PC-9 (cell line): ENCODE measurements around the gene C17orf100. TPM values are rescaled to one million over a fixed set of nuclear protein-coding genes. Genes with fewer than 3 reads are reported as not detected.

Experiments
- BruUV-seq: library from RNA; stranded (reverse); fragments of 400-500 nt; replicated peaks from 2 replicates; lab custom pipeline; 2021; lab: Mats Ljungman, UMichigan
- CTCF ChIA-PET: fragments of 300-600 bp; sonication (Branson Sonifier 250); formaldehyde crosslinking; loops from one replicate; lab custom pipeline; 2022; ENCODE audit warnings: antibody characterized with exemption; lab: Charles Lee
- POLR2A ChIA-PET: fragments of 300-600 bp; sonication (Branson Sonifier 250); formaldehyde crosslinking; loops from one replicate; lab custom pipeline; 2022; ENCODE audit warnings: antibody characterized with exemption; ENCODE audit not compliant: unreplicated experiment; lab: Charles Lee
- DNase-seq, 2 experiments: peaks; one replicate each; pipeline versions ENCODE4 v3.0.0 to v3.0.0-alpha.2; 2015 to 2022; ENCODE audit warnings: mixed read lengths in 1 of 2
- H2AFZ ChIP-seq: fragments of 200-600 bp; sonication (generic); 2 replicates; pipeline ENCODE4 v1.8.1; 2017; ENCODE audit warnings: antibody characterized with exemption
- H3F3A ChIP-seq: fragments of 200-600 bp; sonication (generic); 2 replicates; pipeline ENCODE4 v1.8.1; 2017; ENCODE audit warnings: antibody characterized with exemption, mild to moderate bottlenecking, low read depth; ENCODE audit not compliant: insufficient read depth
- H3K27ac ChIP-seq: fragments of 200-600 bp; sonication (generic); 2 replicates; pipeline ENCODE4 v1.6.1; 2016; ENCODE audit warnings: mixed run types
- H3K27me3 ChIP-seq: fragments of 200-600 bp; sonication (generic); 2 replicates; pipeline ENCODE4 v1.6.1; 2016; ENCODE audit warnings: low read depth, mixed run types; ENCODE audit not compliant: insufficient read depth
- H3K36me3 ChIP-seq: fragments of 200-600 bp; sonication (generic); 2 replicates; pipeline ENCODE4 v1.6.1; 2016; ENCODE audit warnings: low read depth, mixed run types
- H3K4me1 ChIP-seq: fragments of 200-600 bp; sonication (generic); replicated peaks from 2 replicates; pipeline ENCODE4 v1.6.1; 2016; ENCODE audit warnings: mixed run types; ENCODE audit not compliant: insufficient read depth
- H3K4me2 ChIP-seq: fragments of 200-600 bp; sonication (generic); 2 replicates; pipeline ENCODE4 v1.6.1; 2017; ENCODE audit warnings: mixed run types
- H3K4me3 ChIP-seq: fragments of 200-600 bp; sonication (generic); 2 replicates; pipeline ENCODE4 v1.6.1; 2016; ENCODE audit warnings: mixed run types
- H3K79me2 ChIP-seq: fragments of 200-600 bp; sonication (generic); 2 replicates; pipeline ENCODE4 v1.6.1; 2017; ENCODE audit warnings: low read depth, mixed run types
- H3K9me2 ChIP-seq: fragments of 200-600 bp; sonication (generic); 2 replicates; pipeline ENCODE4 v1.8.1; 2017; ENCODE audit warnings: mild to moderate bottlenecking; ENCODE audit not compliant: insufficient read depth
- H3K9me3 ChIP-seq: fragments of 200-600 bp; sonication (generic); 2 replicates; pipeline ENCODE4 v1.8.1; 2016; ENCODE audit warnings: low read depth; ENCODE audit not compliant: insufficient read depth
- H4K20me1 ChIP-seq: fragments of 200-600 bp; sonication (generic); 2 replicates; pipeline ENCODE4 v1.8.1; 2017; ENCODE audit not compliant: insufficient read depth
- EZH2 ChIP-seq: fragments of 200-600 bp; sonication (generic); IDR thresholded peaks from 2 replicates; pipeline ENCODE4 v1.8.0; 2017; ENCODE audit warnings: antibody characterized with exemption, low read depth
- intact Hi-C: fragments of 100-400 bp; cut with micrococcal nuclease; formaldehyde crosslinking; loops from one replicate; pipeline ENCODE4 v1.10.0; 2022; ENCODE audit not compliant: unreplicated experiment
- total RNA-seq: library from RNA; stranded (reverse); gene quantifications from 2 replicates; pipeline ENCODE4 v1.2.3, GENCODE V29; 2021
- TF ChIP-seq, protein P1 (sequence below): fragments of 200-600 bp; sonication (generic); conservative IDR thresholded peaks from 2 replicates; pipeline ENCODE4 v1.6.1; 2017; ENCODE audit warnings: mixed run types, antibody characterized with exemption, mild to moderate bottlenecking, moderate library complexity

C17orf100 gene
- total RNA-seq, 1 experiment from 2014 or later = 4.4 TPM

- Histone ChIP-seq H3K27ac (peak overlapping the region; percentile 88), H3K36me3 (no peaks in the 10 kb centered on the region), H3K27me3 (no peaks in the 10 kb centered on the region), H3F3A (peaks cover 44% of the 10 kb centered on the region), H3K9me3 (no peaks in the 10 kb centered on the region), H2AFZ (no peak overlapping the region), H3K4me3 (peak overlapping the region; percentile 38; the same call in 1 of the 2 replicates), H3K9me2 (no peaks in the 10 kb centered on the region), H3K4me2 (peak overlapping the region; percentile 73), H3K79me2 (no peaks in the 10 kb centered on the region), H4K20me1 (no peaks in the 10 kb centered on the region), H3K4me1 (peaks cover 44% of the 10 kb centered on the region)
- no peak for TF ChIP-seq EZH2
- TF ChIP-seq, protein P1, sequence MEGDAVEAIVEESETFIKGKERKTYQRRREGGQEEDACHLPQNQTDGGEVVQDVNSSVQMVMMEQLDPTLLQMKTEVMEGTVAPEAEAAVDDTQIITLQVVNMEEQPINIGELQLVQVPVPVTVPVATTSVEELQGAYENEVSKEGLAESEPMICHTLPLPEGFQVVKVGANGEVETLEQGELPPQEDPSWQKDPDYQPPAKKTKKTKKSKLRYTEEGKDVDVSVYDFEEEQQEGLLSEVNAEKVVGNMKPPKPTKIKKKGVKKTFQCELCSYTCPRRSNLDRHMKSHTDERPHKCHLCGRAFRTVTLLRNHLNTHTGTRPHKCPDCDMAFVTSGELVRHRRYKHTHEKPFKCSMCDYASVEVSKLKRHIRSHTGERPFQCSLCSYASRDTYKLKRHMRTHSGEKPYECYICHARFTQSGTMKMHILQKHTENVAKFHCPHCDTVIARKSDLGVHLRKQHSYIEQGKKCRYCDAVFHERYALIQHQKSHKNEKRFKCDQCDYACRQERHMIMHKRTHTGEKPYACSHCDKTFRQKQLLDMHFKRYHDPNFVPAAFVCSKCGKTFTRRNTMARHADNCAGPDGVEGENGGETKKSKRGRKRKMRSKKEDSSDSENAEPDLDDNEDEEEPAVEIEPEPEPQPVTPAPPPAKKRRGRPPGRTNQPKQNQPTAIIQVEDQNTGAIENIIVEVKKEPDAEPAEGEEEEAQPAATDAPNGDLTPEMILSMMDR = no peak
- DNase-seq = peak in 1 of 2 experiments; percentile 70
- no TSS peak for BruUV-seq
- ChIA-PET CTCF (interaction anchor here (0.6 to 1.5 kb wide), 4 partner anchors 21 to 334 kb away, joined by 4 to 7 read pairs (median 4); no protein-coding TSS in a partner anchor), POLR2A (no interaction called here)
- intact Hi-C loops = loop anchor here (2.0 kb wide), 1 partner anchor 82 kb away; no protein-coding TSS in a partner anchor
Measured at GRCh38 chr17:6670571-6670970, 19.0 kb downstream of the C17orf100 start.

GRCh38 chr17:6670999-6671398 is 19.4 kb downstream of the C17orf100 start:
- CTCF ChIA-PET = interaction anchor here (1.4 kb wide), 1 partner anchor 173 kb away, joined by 7 read pairs; no protein-coding TSS in a partner anchor
- intact Hi-C loops = loop anchor here (2.0 kb wide), 1 partner anchor 82 kb away; no protein-coding TSS in a partner anchor
- no peaks in the 10 kb centered on the region for H3K9me3 ChIP-seq
- DNase-seq = no peak
- peaks cover 44% of the 10 kb centered on the region for H3K4me1 ChIP-seq
- no peaks in the 10 kb centered on the region for H3K36me3 ChIP-seq
- H3K79me2 ChIP-seq = no peaks in the 10 kb centered on the region
- TF ChIP-seq, protein P1 = no peak
- no peak for TF ChIP-seq EZH2
- peak overlapping the region; percentile 88 for H3K27ac ChIP-seq
- H2AFZ ChIP-seq = no peak overlapping the region
- H3K4me3 ChIP-seq = no peak overlapping the region
- BruUV-seq = no TSS peak
- H3K9me2 ChIP-seq = no peaks in the 10 kb centered on the region
- peak overlapping the region; percentile 73 for H3K4me2 ChIP-seq
- no peaks in the 10 kb centered on the region for H4K20me1 ChIP-seq
- POLR2A ChIA-PET = interaction anchor here (0.7 kb wide), 1 partner anchor 41 kb away, joined by 5 read pairs; no protein-coding TSS in a partner anchor
- H3K27me3 ChIP-seq = no peaks in the 10 kb centered on the region
- peaks cover 44% of the 10 kb centered on the region for H3F3A ChIP-seq

DNA sequence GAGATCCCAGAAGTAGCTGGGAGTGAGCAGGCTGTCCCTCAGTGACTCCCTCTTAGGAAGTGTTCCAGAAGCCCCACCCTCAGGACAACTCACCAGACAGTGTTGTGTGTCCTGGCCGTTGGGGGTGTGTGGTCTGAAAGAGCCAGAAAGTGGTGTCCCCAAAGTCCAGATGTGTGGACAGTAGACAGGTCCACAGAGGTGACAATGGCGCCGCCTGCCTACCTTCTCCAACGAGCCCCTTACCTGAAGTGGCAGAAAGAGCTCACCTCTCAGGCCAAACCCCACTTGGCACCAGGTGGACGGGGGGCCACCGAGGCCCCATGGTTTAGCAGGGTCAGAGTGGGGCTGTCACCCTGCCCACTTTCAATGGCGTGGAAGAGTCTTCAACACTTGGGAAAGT is 19.9 kb downstream of the C17orf100 start:
- intact Hi-C loops = loop anchor here (2.0 kb wide), 1 partner anchor 81 kb away; no protein-coding TSS in a partner anchor
- TF ChIP-seq EZH2 = no peak
- TF ChIP-seq, protein P1 = no peak
- no peak for DNase-seq
- Histone ChIP-seq H3K4me3 (no peak overlapping the region), H3K9me2 (no peaks in the 10 kb centered on the region), H3K4me2 (peak overlapping the region; percentile 73), H3F3A (peaks cover 43% of the 10 kb centered on the region), H3K9me3 (no peaks in the 10 kb centered on the region), H3K79me2 (no peaks in the 10 kb centered on the region), H3K4me1 (peaks cover 41% of the 10 kb centered on the region), H2AFZ (no peak overlapping the region), H4K20me1 (no peaks in the 10 kb centered on the region), H3K27ac (peak overlapping the region; percentile 88), H3K36me3 (no peaks in the 10 kb centered on the region), H3K27me3 (no peaks in the 10 kb centered on the region)
- ChIA-PET CTCF (interaction anchor here (1.4 kb wide), 1 partner anchor 172 kb away, joined by 7 read pairs; no protein-coding TSS in a partner anchor), POLR2A (interaction anchor here (0.7 kb wide), 1 partner anchor 41 kb away, joined by 5 read pairs; no protein-coding TSS in a partner anchor)
- BruUV-seq = no TSS peak
